Fibroblast of lung (primary cell): ENCODE measurements around the gene APH1B.

Source experiments
- CTCF ChIP-seq, 2 donors: IDR thresholded peaks in 1 of 2; conservative IDR thresholded peaks in 1 of 2; 1 replicate in 1 of 2; 2 replicates in 1 of 2; pipeline ENCODE4 v1.5.1; 2011 to 2012; ENCODE audit warnings: low read length in 2 of 2, control low read depth in 1 of 2, inconsistent platforms in 1 of 2, low read depth in 1 of 2, mild to moderate bottlenecking in 1 of 2
- EZH2 ChIP-seq: IDR thresholded peaks from 2 replicates; pipeline ENCODE4 v1.5.1; 2012; ENCODE audit warnings: low read length, control low read depth, mild to moderate bottlenecking; ENCODE audit errors: missing control alignments

GRCh38 chr15:63347074-63347857 lies 69.9 kb downstream of the APH1B start:
- TF ChIP-seq CTCF (conservative IDR thresholded peaks at IDR 0.05 in 1 of 2, IDR thresholded peaks at IDR 0.05 in 1 of 2; ENCODE audit: low read depth in 1 of 2, low read length in 2 of 2) (no peak), EZH2 (no peak)
